MCF 10A (cell line): ENCODE measurements around the gene PPIH. TPM values are rescaled to one million over a fixed set of nuclear protein-coding genes. Genes with fewer than 3 reads are reported as not detected.

Experiments
- BruUV-seq: library from RNA; stranded (reverse); fragments of 400-500 nt; replicated peaks from 2 replicates; lab custom pipeline; 2021; lab: Mats Ljungman, UMichigan
- CTCF ChIA-PET: fragments of 300-600 bp; sonication (Branson Sonifier 250); formaldehyde crosslinking; extraction: SDS; loops from one replicate; lab custom pipeline; 2021; ENCODE audit warnings: antibody characterized with exemption, inconsistent platforms; lab: Yijun Ruan, JAX
- POLR2A ChIA-PET: fragments of 300-600, 350-650 bp; sonication (Branson Sonifier 250); formaldehyde crosslinking; extraction: SDS; loops from one replicate; lab custom pipeline; 2020; ENCODE audit warnings: antibody characterized with exemption, inconsistent platforms; lab: Yijun Ruan, JAX
- DNase-seq: peaks from one replicate; pipeline ENCODE4 v3.0.0-alpha.2; 2018; ENCODE audit not compliant: unreplicated experiment
- H3K27ac Mint-ChIP-seq: one replicate; pipeline ENCODE4 v1.8.0; 2022; ENCODE audit warnings: mild to moderate bottlenecking, low read depth, mixed read lengths; ENCODE audit not compliant: unreplicated experiment
- H3K27me3 Mint-ChIP-seq: one replicate; pipeline ENCODE4 v1.8.0; 2022; ENCODE audit warnings: mixed read lengths; ENCODE audit not compliant: insufficient read depth, unreplicated experiment
- H3K36me3 Mint-ChIP-seq: one replicate; pipeline ENCODE4 v1.8.0; 2022; ENCODE audit warnings: mild to moderate bottlenecking, moderate library complexity, mixed read lengths; ENCODE audit not compliant: insufficient read depth, unreplicated experiment
- H3K4me1 Mint-ChIP-seq: one replicate; pipeline ENCODE4 v1.8.0; 2022; ENCODE audit warnings: mixed read lengths; ENCODE audit not compliant: insufficient read depth, unreplicated experiment
- H3K4me3 Mint-ChIP-seq: one replicate; pipeline ENCODE4 v1.8.0; 2022; ENCODE audit warnings: mild to moderate bottlenecking, moderate library complexity, mixed read lengths; ENCODE audit not compliant: unreplicated experiment
- H3K9me3 Mint-ChIP-seq: one replicate; pipeline ENCODE4 v1.8.0; 2022; ENCODE audit warnings: mixed read lengths; ENCODE audit not compliant: unreplicated experiment
- CTCF ChIP-seq: fragments of 200-600 bp; IDR thresholded peaks from one replicate; pipeline ENCODE4 v1.8.0; 2022; ENCODE audit warnings: antibody characterized with exemption, mild to moderate bottlenecking; ENCODE audit not compliant: unreplicated experiment
- intact Hi-C: fragments of 100-400 bp; cut with micrococcal nuclease; formaldehyde crosslinking; loops from 2 replicates; pipeline ENCODE4 v1.14.1; 2022
- total RNA-seq: library from RNA; stranded (reverse); gene quantifications from 2 replicates; pipeline ENCODE4 v1.2.3, GENCODE V29; 2022

Gene PPIH
- total RNA-seq, 1 experiment from 2014 or later, result 55.9 TPM

- Mint-ChIP-seq H3K27me3 (no peaks in the 10 kb centered on the region), H3K36me3 (peaks cover 31% of the 10 kb centered on the region), H3K4me1 (peaks cover 1% of the 10 kb centered on the region), H3K27ac (peak overlapping the region; percentile 81), H3K9me3 (no peaks in the 10 kb centered on the region), H3K4me3 (no peak overlapping the region)
- no peak for TF ChIP-seq CTCF
- ChIA-PET POLR2A (no interaction called here), CTCF (no interaction called here)
- intact Hi-C loops, result no loop called here
- no peak for DNase-seq
- no TSS peak for BruUV-seq
Measured at GRCh38 chr1:42674682-42675081, 16.5 kb downstream of the PPIH start.

- Mint-ChIP-seq H3K27me3 (no peaks in the 10 kb centered on the region), H3K9me3 (no peaks in the 10 kb centered on the region), H3K36me3 (peaks cover 25% of the 10 kb centered on the region), H3K4me3 (no peak overlapping the region), H3K4me1 (peaks cover 9% of the 10 kb centered on the region), H3K27ac (peak overlapping the region; percentile 53)
- no peak for TF ChIP-seq CTCF
- intact Hi-C loops, result no loop called here
- POLR2A ChIA-PET, result interaction anchor here (0.9 kb wide), 1 partner anchor 12 kb away, joined by 3 read pairs; no protein-coding TSS in a partner anchor
- BruUV-seq, result no TSS peak
- CTCF ChIA-PET, result no interaction called here
- DNase-seq, result no peak
Measured at GRCh38 chr1:42675467-42675866, 17.2 kb downstream of the PPIH start.

GRCh38 chr1:42676534-42677087, 18.4 kb downstream of the PPIH start:
- H3K4me3 Mint-ChIP-seq, result no peak overlapping the region
- ChIA-PET CTCF (no interaction called here), POLR2A (no interaction called here)
- intact Hi-C loops, result no loop called here
- no peaks in the 10 kb centered on the region for H3K9me3 Mint-ChIP-seq
- peak overlapping the region; percentile 7 for H3K27ac Mint-ChIP-seq
- H3K27me3 Mint-ChIP-seq, result no peaks in the 10 kb centered on the region
- no peak for DNase-seq
- no TSS peak for BruUV-seq
- peaks cover 18% of the 10 kb centered on the region for H3K4me1 Mint-ChIP-seq
- H3K36me3 Mint-ChIP-seq, result peaks cover 25% of the 10 kb centered on the region
- no peak for TF ChIP-seq CTCF

GRCh38 chr1:42679364-42679983, 21.3 kb downstream of the PPIH start:
- H3K4me1 Mint-ChIP-seq, result peaks cover 25% of the 10 kb centered on the region
- no peak for TF ChIP-seq CTCF
- DNase-seq, result peak; percentile 36
- peaks cover 40% of the 10 kb centered on the region for H3K36me3 Mint-ChIP-seq
- CTCF ChIA-PET, result interaction anchor here (0.5 to 1.3 kb wide), 6 partner anchors 12 to 109 kb away, joined by 3 to 6 read pairs (median 3); partner anchors contain the start of genes C1orf50 and P3H1
- no TSS peak for BruUV-seq
- intact Hi-C loops, result no loop called here
- H3K27ac Mint-ChIP-seq, result no peak overlapping the region
- no peak overlapping the region for H3K4me3 Mint-ChIP-seq
- POLR2A ChIA-PET, result interaction anchor here (0.6 to 6.8 kb wide), 12 partner anchors 11 to 165 kb away, joined by 3 to 104 read pairs (median 5); partner anchors contain the start of genes C1orf50, P3H1 and PPIH
- H3K9me3 Mint-ChIP-seq, result no peaks in the 10 kb centered on the region
- no peaks in the 10 kb centered on the region for H3K27me3 Mint-ChIP-seq
